Measurements from ENCODE around the gene VASH1. TPM values are rescaled to one million over a fixed set of nuclear protein-coding genes. Genes with fewer than 3 reads are reported as not detected.
A peak's percentile ranks its signal among the peaks of the same experiment; 100 is the strongest.
"Not testable (repeated sequence)": the region's sequence is repeated elsewhere in the genome, so short reads cannot be mapped to it uniquely, and the experiment has no call there.

Gene VASH1
- total and polyA plus RNA-seq, 5 donors from 2014 or later = 0.16 to 8.2 (median 1.1) TPM

GRCh38 chr14:76718306-76719040 is 42.8 kb upstream of the VASH1 start:
- Mint-ChIP-seq H3K9me3 (no peaks in the 10 kb centered on the region), H3K4me3 (no peak overlapping the region), H3K4me1 (peaks cover 0 to 8% (median 0%) of the 10 kb centered on the region in 4 donors), H3K27ac (no peak overlapping the region), H3K36me3 (no peaks in the 10 kb centered on the region), H3K27me3 (peaks cover 22% of the 10 kb centered on the region)
- Histone ChIP-seq H3K27ac (ENCODE audit: insufficient read depth, low read length, poor library complexity, severe bottlenecking) (no peak overlapping the region), H3K9me3 (ENCODE audit: control insufficient read depth in 2 of 2, low read length in 2 of 2) (no peaks in the 10 kb centered on the region), H3K4me3 (ENCODE audit: low read depth, low read length) (no peak overlapping the region), H3K4me1 (ENCODE audit: control insufficient read depth, insufficient read depth, low read length, poor library complexity, severe bottlenecking) (no peaks in the 10 kb centered on the region), H3K27me3 (ENCODE audit: control insufficient read depth, insufficient read depth, low read length) (peaks cover 8% of the 10 kb centered on the region), H3K36me3 (ENCODE audit: control insufficient read depth, insufficient read depth, low read length) (no peaks in the 10 kb centered on the region)
- DNase-seq (no peak), ATAC-seq (ENCODE audit: low read depth in 2 of 2) (no peak)

DNA sequence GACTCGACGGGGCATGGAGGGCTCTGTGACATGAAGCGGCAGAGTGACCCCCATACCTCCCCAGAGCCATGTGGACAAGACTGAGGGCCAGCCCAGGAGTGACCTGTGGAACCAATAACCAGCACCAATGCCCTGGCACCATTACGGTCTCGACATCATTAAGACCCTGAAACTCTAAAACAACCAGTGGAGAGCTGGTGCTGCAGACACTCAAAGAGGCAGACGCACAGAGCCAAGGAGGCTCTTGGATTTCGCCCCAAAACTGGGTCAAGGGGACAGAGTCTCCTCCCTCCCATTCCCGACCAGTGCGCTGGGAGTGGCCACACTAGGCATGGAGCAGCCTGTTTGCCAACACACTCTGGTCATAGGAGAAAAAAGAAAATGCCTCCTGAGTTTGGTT is 41.6 kb upstream of the VASH1 start:
- H3K4me3 Mint-ChIP-seq = no peak overlapping the region
- DNase-seq (no peak), ATAC-seq (ENCODE audit: low read depth in 2 of 2) (no peak)
- Histone ChIP-seq H3K4me3 (ENCODE audit: low read depth, low read length) (no peak overlapping the region), H3K9me3 (ENCODE audit: control insufficient read depth in 2 of 2, low read length in 2 of 2) (no peaks in the 10 kb centered on the region), H3K27me3 (ENCODE audit: control insufficient read depth, insufficient read depth, low read length) (peaks cover 10% of the 10 kb centered on the region), H3K36me3 (ENCODE audit: control insufficient read depth, insufficient read depth, low read length) (no peaks in the 10 kb centered on the region), H3K4me1 (ENCODE audit: control insufficient read depth, insufficient read depth, low read length, poor library complexity, severe bottlenecking) (no peaks in the 10 kb centered on the region), H3K27ac (ENCODE audit: insufficient read depth, low read length, poor library complexity, severe bottlenecking) (no peak overlapping the region)
- no peak overlapping the region for H3K27ac Mint-ChIP-seq
- no peaks in the 10 kb centered on the region for H3K9me3 Mint-ChIP-seq
- H3K36me3 Mint-ChIP-seq = no peaks in the 10 kb centered on the region
- peaks cover 0 to 8% (median 0%) of the 10 kb centered on the region in 4 donors for H3K4me1 Mint-ChIP-seq
- H3K27me3 Mint-ChIP-seq = peaks cover 16% of the 10 kb centered on the region

DNA sequence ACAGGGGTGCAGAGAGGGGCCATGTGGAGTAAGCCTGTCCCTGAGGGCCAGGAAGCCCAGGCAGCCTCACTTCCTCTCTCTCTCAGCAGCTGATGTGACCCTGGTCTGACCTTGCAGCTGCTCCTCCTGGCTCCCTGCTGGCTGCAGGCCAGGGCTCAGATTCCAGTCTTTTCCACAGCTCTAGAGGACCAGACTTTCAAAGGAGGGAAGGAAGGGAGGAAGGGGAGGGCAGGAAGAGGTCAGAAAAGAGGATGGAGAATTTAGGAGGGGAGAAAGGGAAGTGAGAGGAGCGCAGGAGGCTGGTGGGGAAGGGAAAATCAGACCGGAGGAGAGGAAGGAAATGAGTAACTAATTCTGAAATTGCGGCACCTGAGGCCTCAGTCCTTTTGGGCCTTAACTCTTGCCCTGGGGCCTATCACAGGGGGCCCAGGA is 40.9 kb upstream of the VASH1 start:
- Mint-ChIP-seq H3K36me3 (no peaks in the 10 kb centered on the region), H3K4me1 (peaks cover 0 to 8% (median 0%) of the 10 kb centered on the region in 4 donors), H3K9me3 (no peaks in the 10 kb centered on the region), H3K27me3 (peaks cover 22% of the 10 kb centered on the region), H3K4me3 (no peak overlapping the region), H3K27ac (peak overlapping the region in 1 of 3 donors; percentile 78)
- Histone ChIP-seq H3K4me1 (ENCODE audit: control insufficient read depth, insufficient read depth, low read length, poor library complexity, severe bottlenecking) (no peaks in the 10 kb centered on the region), H3K27me3 (ENCODE audit: control insufficient read depth, insufficient read depth, low read length) (peaks cover 12% of the 10 kb centered on the region), H3K36me3 (ENCODE audit: control insufficient read depth, insufficient read depth, low read length) (no peaks in the 10 kb centered on the region), H3K27ac (ENCODE audit: insufficient read depth, low read length, poor library complexity, severe bottlenecking) (no peak overlapping the region), H3K9me3 (ENCODE audit: control insufficient read depth in 2 of 2, low read length in 2 of 2) (no peaks in the 10 kb centered on the region), H3K4me3 (ENCODE audit: low read depth, low read length) (no peak overlapping the region)
- ATAC-seq (ENCODE audit: low read depth in 2 of 2) = no peak
- DNase-seq = no peak

DNA sequence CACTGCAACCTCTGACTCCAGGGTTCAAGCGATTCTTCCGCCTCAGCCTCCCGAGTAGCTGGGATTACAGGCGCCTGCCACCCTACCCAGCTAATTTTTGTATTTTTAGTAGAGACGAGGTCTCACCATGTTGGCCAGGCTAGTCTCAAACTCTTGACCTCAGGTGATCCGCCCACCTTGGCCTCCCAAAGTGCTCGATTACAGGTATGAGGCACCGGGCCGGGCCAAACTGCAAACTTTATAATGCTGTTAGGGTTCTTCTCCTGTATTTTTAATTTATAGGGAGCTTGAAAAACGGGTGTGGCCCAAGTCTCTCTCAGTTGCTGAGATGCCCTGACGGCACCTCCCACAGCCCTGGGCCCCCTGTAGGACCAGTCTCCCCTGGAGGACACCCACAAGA is 39.8 kb upstream of the VASH1 start:
- not testable (repeated sequence) for H3K4me1 Mint-ChIP-seq; H3K9me3 Mint-ChIP-seq; H3K4me3 ChIP-seq (ENCODE audit: low read depth, low read length); H3K27me3 ChIP-seq (ENCODE audit: control insufficient read depth, insufficient read depth, low read length); H3K27ac ChIP-seq (ENCODE audit: insufficient read depth, low read length, poor library complexity, severe bottlenecking); H3K9me3 ChIP-seq (ENCODE audit: control insufficient read depth in 2 of 2, low read length in 2 of 2); H3K4me3 Mint-ChIP-seq; H3K36me3 Mint-ChIP-seq; ATAC-seq (ENCODE audit: low read depth in 2 of 2); H3K4me1 ChIP-seq (ENCODE audit: control insufficient read depth, insufficient read depth, low read length, poor library complexity, severe bottlenecking); H3K27ac Mint-ChIP-seq; H3K36me3 ChIP-seq (ENCODE audit: control insufficient read depth, insufficient read depth, low read length); DNase-seq
- peaks cover 21% of the 10 kb centered on the region for H3K27me3 Mint-ChIP-seq

DNA sequence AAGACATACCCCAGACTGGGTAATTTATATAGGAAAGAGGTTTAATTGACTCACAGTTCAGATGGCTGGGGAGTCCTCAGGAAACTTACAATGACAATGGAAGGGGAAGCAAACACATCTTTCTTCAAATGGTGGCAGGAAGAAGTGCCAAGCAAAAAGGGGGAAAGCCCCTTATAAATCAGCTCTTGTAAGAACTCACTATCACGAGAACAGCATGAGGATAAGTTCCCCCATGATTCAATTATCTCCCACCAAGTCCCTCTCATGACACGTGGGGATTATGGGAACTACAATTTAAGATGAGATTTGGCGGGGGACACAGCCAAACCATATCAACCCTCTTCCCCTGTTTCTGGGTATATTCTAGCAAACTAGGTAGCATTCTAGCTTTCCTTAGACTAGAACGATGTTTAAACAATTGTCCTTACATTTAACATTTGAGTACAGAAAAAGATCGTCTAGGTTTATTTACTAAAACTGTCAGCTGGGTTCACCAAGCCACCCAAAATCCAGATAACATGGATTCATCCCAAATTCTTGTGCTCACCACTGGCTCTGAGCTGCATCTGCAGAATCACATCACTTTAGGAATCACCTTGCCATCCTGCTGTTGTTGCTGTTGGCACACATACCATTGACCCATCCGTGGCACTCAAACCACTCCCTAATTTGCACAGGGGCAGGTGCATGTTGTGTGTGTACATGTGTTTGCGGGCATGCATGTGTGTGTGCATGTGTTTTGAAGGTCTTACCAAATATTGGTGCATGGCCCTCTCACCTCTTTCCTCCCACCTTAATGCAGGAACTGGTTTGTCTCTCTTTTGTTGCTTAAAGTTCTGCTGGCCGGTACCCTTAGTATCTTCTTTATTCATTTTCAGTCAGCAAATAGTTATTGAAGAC is 36.4 kb upstream of the VASH1 start:
- ATAC-seq (ENCODE audit: low read depth in 2 of 2) (no peak), DNase-seq (no peak)
- Histone ChIP-seq H3K4me1 (ENCODE audit: control insufficient read depth, insufficient read depth, low read length, poor library complexity, severe bottlenecking) (no peaks in the 10 kb centered on the region), H3K9me3 (ENCODE audit: control insufficient read depth in 2 of 2, low read length in 2 of 2) (no peaks in the 10 kb centered on the region), H3K27ac (ENCODE audit: insufficient read depth, low read length, poor library complexity, severe bottlenecking) (no peak overlapping the region), H3K36me3 (ENCODE audit: control insufficient read depth, insufficient read depth, low read length) (no peaks in the 10 kb centered on the region), H3K4me3 (ENCODE audit: low read depth, low read length) (no peak overlapping the region), H3K27me3 (ENCODE audit: control insufficient read depth, insufficient read depth, low read length) (peaks cover 9% of the 10 kb centered on the region)
- H3K4me1 Mint-ChIP-seq = peaks cover 0 to 8% (median 0%) of the 10 kb centered on the region in 4 donors
- no peak overlapping the region for H3K27ac Mint-ChIP-seq
- H3K27me3 Mint-ChIP-seq = peaks cover 15% of the 10 kb centered on the region
- no peaks in the 10 kb centered on the region for H3K36me3 Mint-ChIP-seq
- H3K4me3 Mint-ChIP-seq = no peak overlapping the region
- no peaks in the 10 kb centered on the region for H3K9me3 Mint-ChIP-seq

DNA sequence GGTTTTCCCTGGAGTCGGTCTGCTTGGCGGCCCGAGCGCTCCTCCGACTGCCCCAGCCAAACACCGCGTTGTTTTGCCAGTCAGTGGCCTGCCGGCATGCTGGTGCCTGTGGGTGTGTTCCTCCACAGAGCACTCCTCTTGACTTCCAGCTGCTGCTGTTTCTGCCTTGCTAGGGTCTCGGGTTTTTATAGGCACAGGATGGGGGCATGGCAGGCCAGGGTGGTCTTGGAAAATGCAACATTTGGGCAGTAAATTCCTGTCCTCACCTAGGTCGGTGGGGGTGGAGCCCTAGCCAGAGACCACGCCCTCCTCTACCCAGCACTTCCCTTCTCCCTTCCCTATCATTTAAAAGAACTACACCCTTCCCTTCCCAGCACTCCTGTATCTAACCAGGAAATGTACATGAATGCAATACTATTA is 34.7 kb upstream of the VASH1 start:
- DNase-seq (no peak), ATAC-seq (ENCODE audit: low read depth in 2 of 2) (no peak)
- no peaks in the 10 kb centered on the region for H3K9me3 Mint-ChIP-seq
- H3K4me3 ChIP-seq (ENCODE audit: low read depth, low read length) = no peak overlapping the region
- no peak overlapping the region for H3K4me3 Mint-ChIP-seq
- peaks cover 13% of the 10 kb centered on the region for H3K27me3 ChIP-seq (ENCODE audit: control insufficient read depth, insufficient read depth, low read length)
- no peaks in the 10 kb centered on the region for H3K36me3 ChIP-seq (ENCODE audit: control insufficient read depth, insufficient read depth, low read length)
- H3K27ac Mint-ChIP-seq = no peak overlapping the region
- H3K27ac ChIP-seq (ENCODE audit: insufficient read depth, low read length, poor library complexity, severe bottlenecking) = no peak overlapping the region
- H3K36me3 Mint-ChIP-seq = no peaks in the 10 kb centered on the region
- H3K27me3 Mint-ChIP-seq = peaks cover 21% of the 10 kb centered on the region
- no peaks in the 10 kb centered on the region for H3K4me1 ChIP-seq (ENCODE audit: control insufficient read depth, insufficient read depth, low read length, poor library complexity, severe bottlenecking)
- no peaks in the 10 kb centered on the region for H3K4me1 Mint-ChIP-seq
- no peaks in the 10 kb centered on the region for H3K9me3 ChIP-seq (ENCODE audit: control insufficient read depth in 2 of 2, low read length in 2 of 2)

DNA sequence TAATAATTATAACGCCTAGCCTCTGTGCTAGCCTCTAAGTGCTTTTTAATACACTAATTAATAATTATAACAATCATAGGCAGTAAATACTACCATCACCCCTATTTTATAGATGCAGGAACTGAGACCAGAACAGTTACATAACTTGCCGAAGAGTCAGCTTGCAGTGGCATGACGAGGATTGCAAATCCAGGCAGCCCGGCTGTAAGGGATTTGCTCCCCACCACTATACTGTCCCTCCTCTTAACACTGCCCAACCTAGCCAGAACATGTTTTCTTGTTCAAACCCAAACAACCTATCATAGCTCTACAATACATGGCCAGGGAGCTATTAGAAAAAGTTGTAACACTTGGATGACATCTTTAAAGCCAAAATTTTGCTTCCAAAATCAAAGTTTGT is 33.9 kb upstream of the VASH1 start:
- Mint-ChIP-seq H3K36me3 (no peaks in the 10 kb centered on the region), H3K27ac (no peak overlapping the region), H3K27me3 (peaks cover 21% of the 10 kb centered on the region), H3K4me3 (no peak overlapping the region), H3K4me1 (no peaks in the 10 kb centered on the region), H3K9me3 (no peaks in the 10 kb centered on the region)
- no peak for ATAC-seq (ENCODE audit: low read depth in 2 of 2)
- Histone ChIP-seq H3K36me3 (ENCODE audit: control insufficient read depth, insufficient read depth, low read length) (no peaks in the 10 kb centered on the region), H3K4me1 (ENCODE audit: control insufficient read depth, insufficient read depth, low read length, poor library complexity, severe bottlenecking) (no peaks in the 10 kb centered on the region), H3K4me3 (ENCODE audit: low read depth, low read length) (no peak overlapping the region), H3K9me3 (ENCODE audit: control insufficient read depth in 2 of 2, low read length in 2 of 2) (no peaks in the 10 kb centered on the region), H3K27me3 (ENCODE audit: control insufficient read depth, insufficient read depth, low read length) (peaks cover 13% of the 10 kb centered on the region), H3K27ac (ENCODE audit: insufficient read depth, low read length, poor library complexity, severe bottlenecking) (no peak overlapping the region)
- DNase-seq = no peak
